DMS79 treated with DMSO at 0.1 percent for 48 hours (cell line): Measurements from ENCODE around the gene TMPRSS13.

Experiments
- DNase-seq: peaks from one replicate; lab custom pipeline; 2025; lab: John Stamatoyannopoulos, UW

TMPRSS13 gene

DNA sequence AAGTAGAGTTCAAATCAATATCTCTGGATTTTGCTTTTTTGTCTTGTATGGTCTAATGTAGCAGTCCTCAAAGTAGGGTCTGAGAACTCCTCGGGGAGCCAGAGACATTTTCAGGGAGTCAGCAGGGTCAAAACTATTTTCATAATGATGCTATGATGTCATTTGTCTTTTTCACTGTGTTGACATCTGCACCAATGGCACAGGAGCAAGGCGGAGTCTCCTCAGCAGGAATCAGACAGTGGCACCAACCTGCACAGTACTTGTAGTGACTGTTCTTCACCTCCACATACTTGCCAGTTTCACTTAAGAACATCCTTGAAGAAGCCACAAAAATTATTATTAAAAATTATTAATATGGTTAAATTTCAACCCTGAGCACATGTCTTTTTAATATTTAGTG, 37.8 kb downstream of the TMPRSS13 start:
- no peak for DNase-seq

DNA sequence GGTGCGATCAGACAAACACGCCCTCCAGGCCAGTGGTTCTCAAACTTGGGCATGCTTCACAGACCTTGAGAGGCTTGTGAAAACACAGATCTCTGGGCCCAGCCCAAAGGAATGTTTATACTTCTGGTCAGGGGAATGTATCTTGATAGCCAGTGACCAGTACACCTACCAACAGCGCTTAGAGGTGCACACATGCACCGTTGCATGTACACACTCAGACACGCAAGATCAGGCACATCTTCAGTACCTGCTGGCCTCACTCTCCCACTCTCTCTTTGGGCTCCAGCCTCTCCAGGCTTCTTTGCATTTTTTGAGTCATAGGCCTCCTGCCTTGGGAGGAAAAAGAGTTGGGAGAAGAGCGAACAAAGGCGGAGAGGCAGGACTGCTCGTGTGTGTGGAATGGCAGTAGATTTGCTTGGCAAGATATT, 41.0 kb downstream of the TMPRSS13 start:
- peak; percentile 99 for DNase-seq

DNA sequence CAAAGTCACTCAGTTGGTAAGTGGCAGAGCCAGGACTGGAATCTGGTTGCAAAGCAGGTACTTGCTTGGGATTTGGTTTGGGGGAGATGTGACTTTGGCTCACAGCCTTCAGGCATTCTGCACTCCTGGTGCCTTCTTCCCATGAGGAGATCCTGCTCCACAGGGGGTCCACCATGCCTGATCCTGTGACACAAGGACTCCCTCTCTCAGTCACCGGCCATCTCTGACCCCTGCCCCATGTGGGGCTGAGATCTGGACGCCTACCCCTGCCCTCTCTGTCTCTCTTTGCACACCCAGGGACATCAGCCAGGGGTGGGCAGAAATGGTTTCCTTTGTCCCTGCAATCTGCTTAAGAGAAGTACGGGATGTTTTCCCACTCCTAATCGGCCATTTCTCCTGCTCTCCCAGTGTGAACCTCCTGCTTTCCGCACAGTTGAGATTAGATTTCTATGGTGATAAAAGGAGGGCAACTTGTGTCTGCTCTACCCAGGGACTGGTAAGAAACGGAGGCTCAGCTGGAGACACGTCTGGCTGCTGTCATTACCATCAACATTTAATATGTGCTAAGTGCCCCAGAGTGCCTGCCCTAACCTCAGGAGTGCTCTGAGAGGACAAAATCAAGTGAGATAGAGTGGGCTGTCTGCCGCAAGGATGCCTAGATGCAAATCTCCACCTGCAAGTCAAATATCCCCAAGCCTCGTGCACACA, 41.6 kb downstream of the TMPRSS13 start:
- peak; percentile 100 for DNase-seq

DNA sequence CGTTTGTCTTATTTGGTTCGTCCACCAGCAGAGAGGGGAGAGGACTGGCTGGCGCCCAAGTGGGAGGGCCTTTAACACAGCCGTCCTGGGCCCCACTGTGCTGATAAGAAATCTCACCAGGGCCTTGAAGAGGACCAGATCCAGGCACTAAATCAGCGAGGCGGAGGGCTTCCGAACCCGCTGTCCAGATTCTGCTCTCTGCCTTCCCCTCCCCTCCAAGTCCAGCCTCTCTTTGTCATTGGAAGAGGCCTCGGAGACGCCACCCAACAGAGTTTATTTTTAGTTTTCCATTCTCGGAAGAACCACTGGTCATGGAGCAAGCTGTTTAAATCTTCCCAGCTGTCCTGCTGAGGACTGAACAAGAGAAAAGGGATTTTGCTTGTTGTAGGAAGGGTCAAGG, 43.4 kb downstream of the TMPRSS13 start:
- no peak for DNase-seq

DNA sequence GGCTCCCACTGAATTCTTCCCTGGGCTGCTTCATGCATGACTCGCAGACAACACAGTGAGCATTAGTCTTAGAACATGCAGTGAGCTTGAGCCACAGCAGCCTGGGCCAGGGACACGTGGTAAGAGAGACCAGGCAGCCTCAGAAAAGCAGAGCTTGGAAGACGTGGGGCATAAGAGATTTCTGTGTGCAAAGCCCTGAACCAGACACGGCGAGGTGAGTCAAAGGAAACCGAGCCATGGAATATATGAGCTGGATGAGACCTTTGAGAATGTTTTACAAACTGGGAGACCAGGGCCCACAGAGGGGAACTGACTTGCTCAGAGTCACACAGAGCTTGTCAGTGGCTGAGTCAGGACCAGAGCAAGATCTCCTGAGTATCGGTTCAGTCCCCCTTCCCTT, 44.2 kb downstream of the TMPRSS13 start:
- no peak for DNase-seq

DNA sequence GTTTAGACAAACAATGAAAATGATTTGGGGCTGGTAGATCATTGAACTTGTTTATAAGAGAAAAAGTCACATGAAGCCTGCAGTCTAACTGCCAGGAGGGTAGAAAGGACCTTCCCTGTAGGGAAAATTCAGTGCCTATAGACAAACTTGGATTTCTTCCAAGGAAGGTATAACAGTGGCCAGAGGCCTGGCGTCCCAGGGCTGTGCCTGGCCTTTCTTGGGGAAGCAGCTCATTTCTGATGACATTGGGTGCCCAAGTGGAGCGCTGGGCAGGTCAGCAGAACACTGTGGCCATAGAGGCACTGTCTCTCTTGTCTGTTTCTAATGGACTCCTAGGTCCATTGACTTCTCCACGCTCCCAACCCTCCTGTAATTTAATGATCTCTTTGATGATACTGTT, 46.1 kb downstream of the TMPRSS13 start:
- no peak for DNase-seq

DNA sequence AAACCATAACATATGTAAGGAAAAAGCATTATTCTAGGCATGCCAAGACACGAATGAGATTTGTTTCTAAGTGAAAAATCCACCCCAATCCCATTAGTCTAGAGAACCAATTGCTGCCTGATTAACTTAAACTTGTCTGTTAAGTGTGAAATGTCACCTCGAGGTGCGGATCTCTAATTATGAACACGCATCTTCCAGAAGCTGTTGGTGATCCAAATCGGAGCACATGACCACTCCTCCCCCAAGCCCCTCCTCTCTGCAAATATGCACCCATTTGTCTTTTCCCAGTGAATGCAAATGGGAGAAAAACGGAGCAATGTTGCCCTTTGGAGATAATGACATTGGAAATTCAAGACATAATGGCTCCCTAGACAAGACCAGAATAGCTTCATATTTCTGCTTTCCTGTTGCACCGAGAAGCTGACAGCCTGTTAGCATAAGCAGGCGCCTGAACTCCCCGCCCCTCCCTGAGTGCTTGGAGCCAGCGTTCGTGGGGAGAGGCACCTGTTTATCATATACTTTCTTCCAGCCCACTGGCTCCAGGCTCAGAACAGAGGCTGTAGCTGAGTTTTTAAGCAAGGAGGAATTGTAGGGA, 46.8 kb downstream of the TMPRSS13 start:
- DNase-seq: peak; percentile 79

DNA sequence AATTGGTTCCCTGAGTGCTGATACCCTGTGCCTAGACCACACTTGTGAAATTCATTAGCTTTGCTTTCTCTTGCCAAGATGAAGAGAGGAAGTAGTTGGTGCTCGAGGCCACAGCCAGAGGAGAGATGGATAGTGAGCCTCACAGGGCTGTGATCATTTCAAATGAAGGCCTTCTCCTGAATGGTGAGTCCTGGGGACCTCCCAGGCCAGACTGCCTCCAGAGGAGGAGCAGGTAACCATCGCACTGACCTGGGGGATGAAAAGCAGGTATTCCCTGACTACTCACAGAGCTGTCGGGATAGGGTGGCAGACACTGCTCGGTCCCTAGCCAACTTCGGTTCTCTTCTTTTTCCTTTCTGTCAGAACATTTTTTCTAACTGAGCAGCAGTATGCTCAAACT, 48.0 kb downstream of the TMPRSS13 start:
- no peak for DNase-seq

DNA sequence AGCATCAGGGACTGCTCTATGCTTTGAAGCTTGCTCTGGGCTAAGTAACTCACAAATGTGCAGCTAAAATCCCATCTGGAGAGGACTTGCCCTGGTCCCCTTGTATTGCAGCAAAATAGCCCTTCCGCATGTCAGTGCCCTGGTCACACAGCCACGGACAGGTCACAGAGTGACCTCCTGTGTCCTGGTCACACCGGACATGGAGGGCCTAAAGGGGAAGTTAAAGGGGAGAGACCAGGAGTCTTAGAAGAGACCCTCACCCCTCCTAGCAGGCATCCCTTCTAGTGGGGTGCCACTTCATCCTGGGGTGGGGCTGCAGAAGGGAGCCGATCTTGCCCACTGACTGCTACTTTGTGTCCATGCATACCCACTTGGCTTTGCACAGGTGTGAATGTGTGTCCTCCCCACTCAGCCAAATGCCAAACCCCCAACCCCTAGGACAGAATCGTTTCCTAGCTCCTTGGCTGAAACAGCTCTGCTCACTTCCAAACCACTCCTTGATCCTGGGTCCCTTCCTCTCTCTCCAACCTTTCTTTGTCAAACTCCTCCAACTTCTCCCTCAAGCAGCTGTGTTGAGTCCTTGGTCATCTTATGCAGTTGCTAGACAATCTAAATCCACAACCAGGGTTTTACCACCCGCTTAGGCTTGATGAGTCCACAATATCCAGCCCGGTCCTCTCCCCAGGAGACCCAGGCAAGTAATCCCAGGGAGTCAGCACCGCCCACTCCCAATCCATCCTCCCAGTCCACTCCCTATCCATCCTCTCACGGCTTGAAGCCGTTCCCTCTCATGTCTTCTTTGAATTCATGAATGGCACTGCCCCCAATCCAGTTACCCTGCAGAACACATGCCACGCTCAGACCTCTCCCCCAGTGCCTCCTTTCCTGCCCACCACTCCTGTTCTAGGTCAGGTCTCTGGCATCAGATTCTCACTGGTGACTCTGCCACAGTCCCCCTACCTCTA, 49.4 kb downstream of the TMPRSS13 start:
- DNase-seq: peak; percentile 52

DNA sequence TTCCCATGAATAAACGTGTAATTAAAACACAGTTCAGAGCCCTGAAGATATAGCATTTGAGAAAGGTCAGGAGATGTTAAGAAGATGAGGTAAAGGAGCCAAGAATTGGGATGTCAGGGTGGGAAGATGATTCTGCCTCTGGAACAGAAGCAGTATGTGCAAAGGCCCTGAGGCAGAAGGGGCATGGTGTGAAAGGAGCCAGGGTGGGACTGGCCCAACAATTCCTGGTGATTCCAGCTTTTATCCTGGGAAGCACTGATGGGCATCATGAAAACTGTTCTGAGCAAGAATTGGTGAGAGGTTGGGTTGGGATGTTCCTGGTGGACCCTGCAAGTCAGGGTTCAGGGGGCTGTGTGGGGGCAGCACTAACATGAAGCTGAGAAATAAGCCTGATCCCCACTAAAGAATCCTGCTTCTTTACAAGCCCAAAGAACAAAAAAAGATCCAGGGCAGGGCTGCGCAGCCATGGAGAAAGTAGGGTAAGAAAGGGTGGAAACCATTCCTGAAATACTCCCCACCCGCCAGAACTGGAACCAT, 50.2 kb downstream of the TMPRSS13 start:
- no peak for DNase-seq

DNA sequence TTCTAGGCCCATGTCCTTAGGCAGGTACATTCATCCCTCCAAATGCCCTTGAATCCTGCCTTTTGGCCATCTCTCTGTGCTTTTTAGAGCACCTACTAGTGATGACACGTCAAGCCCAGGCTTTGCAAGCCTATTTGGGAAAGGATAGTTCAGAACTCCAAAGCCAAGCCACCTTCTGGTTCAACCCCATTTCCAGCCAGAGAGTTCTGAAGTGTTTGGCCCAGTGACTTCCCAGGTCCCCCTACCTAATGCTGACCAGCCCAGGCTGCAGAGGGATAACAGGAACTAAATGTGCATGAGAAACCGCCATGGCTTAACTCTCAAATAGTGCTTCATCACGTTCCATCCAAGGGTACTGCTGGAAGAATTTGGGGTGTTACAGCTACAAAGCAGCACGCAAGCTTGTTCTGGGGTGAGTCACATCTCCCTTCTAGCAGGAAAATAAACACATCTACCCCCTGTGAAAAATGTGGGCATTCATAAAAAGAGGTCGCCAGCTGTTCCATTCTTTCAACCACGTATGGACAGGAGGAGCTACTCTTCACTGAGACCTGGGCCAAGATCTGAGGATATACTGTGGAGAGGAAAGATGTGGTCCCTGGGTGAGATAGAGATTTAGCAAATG, 50.8 kb downstream of the TMPRSS13 start:
- DNase-seq: no peak

DNA sequence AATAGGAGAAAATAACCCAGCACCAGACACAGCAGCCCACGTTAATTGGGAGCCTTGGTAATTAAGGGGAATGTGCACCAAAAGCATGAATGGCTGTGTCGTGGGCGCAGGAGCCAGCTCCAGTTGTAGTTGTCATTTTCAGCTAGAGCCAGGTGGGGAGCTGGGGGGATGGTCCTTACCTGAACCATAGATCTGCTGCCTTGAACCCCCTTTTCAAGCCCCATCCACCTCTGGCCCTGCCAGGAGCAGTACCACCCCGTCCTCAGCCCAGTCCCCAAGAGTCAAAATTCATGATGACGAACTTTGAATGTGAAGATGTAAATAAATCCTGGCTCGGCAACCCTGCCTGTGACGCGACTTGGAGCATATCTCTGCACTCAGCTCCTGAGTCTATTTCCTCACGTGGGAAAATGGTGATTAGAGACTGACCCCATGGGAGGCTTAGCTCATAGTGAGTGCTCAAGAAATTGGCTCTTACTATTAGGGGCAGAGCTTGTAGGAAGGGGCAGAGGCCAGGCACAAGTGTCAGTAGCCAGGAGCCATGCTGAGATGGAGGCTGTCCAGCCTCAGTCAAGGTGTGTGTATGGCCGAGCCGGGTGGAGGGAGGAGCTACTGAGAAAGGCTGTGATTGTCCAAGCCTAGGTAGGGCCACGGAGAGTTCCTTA, 52.0 kb downstream of the TMPRSS13 start:
- peak; percentile 79 for DNase-seq

DNA sequence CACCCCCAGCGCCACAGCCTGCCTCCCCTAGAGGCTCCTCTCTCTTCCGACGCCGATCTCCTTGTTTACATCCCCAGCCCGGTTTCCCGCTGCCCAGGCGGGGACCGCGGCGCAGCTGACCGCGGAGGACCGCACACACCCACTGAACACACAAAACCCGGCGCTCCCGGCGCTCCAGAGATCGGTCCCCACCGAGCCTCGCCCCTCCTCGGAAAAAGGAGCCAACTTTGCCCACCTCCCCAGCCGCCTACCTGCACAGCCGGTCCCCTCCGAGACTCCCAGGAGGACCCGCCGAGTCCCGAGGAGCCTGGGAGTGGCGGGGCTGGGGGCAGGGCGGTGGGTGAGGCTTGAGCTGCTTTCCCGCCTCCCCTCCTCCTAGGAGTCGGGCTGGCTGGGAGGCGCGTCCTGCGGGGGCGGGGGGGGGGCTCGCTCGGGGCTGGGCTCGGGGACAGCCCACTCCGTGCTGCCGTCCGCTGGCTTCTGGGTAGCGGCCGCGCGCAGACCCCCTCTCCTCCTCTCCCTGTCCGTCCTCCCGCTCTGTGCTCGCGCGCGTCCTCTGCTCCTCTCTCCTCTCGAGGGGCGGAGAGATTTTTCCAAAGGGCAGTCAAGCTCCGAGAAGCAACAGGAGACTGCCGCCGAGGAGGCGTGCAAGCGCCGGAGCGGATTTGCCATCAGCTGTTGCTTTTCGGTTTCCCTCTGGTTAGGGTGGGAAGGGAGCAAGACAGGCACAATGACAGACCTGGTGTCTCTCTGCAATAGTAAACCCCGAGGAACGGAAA, 52.7 kb downstream of the TMPRSS13 start, which contains the start of gene FXYD6:
Gene FXYD6 (minus strand): TSS at position 318 of the 779 bp plus-strand sequence. CDS start 33,882 bp downstream, outside the sequence.
- DNase-seq: peak; percentile 83

DNA sequence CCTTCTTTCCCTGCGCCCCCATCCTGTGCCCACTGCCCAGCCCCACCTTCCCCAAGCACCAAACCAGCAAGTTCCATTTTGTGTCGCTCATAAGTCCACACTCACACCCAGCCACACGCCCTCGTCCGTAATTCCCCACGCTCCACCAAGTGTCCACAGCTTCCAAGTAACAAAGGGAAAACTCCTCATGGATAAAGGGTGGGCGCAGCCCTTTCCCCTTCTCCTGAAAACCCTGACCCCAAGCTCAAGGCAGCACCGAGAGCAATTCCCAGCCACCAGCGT, 53.2 kb downstream of the TMPRSS13 start:
- no peak for DNase-seq

DNA sequence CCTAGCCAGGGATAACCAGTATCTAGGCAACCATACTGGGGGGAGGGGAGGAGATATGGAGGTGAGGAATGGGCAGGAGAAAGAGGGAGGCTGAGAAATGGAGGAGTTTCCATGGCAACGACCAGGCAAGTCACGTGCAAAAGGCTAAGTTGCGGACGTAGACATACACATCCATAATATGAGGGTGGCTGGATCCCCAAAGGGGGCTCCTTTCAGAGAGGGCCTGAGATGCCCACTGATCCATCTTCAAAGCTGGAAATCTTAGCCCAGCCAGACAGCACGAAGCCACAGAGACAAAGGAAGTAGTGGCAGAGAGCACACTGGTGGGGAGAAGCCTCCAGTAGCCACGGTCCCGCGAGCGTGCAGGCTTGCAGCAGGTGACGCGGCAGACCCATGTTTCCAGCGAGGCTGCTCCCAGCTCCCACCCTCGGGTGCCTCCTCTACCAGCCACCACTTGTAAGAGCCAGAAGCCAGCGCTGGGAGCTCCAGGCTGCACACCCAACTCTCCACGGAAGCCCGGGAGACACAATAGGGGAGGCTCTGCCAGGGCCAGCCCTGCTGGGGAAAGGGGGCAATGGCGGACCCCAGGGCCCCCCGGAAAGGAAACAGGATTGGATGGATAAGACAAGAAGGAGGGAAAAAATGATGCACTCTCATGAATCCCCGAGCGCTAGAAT, 53.7 kb downstream of the TMPRSS13 start:
- DNase-seq: peak; percentile 92

DNA sequence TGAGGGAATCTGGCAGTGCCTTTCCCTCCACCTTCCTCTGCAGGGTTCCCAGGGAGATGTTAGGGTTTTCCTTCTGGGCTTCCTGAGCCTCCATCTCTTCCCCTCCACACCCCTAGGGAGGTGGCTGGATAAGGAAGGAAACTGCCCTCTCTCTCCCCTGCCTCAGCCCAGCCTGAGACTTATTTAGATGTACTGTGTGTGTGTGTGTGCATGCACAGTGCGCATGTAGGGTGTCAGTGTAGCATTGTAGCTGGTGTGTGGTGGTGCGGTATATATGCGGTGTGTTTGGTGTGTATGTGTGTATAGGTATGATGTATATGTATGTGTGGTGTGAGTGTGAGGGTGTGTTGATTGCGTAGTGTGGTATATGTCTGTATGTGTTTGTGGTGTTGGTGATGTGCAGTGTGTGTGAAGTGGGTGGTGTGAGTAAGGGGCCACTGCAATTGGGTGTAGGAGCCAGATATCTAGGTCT, 54.3 kb downstream of the TMPRSS13 start:
- peak; percentile 65 for DNase-seq

DNA sequence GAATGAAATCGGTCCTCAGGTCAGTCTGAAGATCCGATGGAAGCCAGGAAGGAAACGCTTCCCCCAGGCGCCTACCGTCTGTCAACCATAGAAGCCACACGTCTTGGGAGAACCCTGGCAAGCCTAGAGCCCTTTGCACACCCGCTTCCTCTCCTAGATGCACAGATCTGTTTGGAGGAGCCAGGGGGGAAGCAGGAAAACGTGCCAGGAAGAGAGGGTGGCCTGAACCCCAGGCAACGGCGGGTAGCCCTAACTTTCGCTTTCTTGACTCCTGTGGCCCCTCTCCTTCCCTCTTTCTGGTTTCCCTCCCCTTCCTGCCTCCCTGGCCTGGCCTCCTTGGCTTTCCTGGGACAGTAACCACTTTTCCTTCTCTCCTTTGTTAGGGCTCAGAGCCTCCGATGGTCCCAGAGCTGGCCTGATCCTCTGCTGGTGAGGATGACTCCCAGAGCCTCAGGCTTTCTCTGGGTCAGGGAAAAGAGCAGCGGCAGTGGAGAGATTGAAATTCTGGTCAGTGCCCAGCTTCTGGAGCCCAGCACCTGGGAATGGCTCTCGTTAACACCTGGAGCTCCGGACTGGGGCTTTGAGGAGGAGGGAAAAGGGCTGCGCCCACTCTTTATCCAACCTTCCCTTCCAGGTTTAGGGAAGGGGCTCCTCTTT, 54.8 kb downstream of the TMPRSS13 start:
- DNase-seq: peak; percentile 55

DNA sequence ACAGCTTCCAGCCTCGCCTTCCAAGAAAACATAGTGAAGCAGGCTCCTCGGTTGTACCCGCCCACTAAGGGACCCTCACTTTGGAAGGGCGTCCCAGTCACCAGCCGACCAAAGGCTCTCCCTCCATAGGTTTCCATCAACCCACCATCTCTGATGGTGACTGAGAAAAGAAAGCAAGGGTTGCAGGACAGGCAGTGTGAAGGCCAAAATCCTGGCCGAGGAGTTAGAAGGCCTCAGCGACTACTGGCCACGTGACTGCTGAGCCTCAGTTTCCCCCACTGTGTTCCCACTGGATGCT, 55.4 kb downstream of the TMPRSS13 start:
- DNase-seq: no peak

DNA sequence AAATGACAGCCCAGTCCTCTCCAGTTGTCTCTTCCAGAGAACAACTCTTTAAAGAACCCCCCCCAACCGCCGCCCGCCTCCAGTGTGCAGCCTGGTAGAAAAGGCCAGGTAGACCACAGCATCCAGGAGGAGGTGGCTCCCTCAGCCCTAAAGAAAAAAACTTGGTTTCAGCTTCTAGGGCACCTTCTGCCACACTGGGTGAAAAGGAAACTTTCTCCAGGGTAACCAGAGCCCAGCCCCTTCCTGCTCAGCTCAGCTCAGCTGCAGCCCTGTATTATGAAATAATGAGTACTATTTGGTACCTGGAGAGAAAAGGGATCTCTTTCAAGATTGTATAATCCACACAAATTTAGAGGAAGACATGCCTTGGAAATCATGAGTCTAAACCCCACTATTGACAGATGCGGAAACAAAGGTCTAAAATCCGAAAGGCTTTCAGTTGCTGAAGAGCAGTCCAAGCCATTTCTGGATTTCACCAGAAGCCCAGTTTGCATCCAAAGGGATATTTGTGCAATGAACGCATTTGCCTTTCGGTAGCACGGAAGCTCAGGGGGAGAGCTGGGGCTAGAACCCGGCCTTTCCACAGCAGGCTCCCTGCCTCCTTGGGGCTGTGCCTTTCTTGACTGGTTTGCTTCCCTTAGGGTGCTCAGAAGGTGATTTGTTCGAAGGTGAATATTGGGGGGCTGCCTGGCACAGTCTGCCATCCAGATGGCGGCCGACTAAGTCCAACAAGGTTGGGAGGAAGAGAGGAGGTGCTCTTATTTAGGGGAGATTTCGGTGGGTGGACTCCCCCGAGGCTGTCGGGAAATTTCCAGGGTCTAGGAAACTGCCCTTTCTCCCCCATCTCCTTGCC, 56.0 kb downstream of the TMPRSS13 start:
- no peak for DNase-seq
